Activated naive CD4-positive, alpha-beta T cell treated with anti-CD3 and anti-CD28 coated beads, Interleukin-2, amount 10 ng/mL, durations not matched to agents 7 days and 5 days (primary cell): ENCODE data around the gene RIPK1.
A peak's percentile ranks its signal among the peaks of the same experiment; 100 is the strongest.
"Not testable (repeated sequence)": the region's sequence is repeated elsewhere in the genome, so short reads cannot be mapped to it uniquely, and the experiment has no call there.

Source experiments
- CTCF ChIA-PET: fragments of 350-600 bp; sonication (Branson Sonifier 250); formaldehyde crosslinking; loops from one replicate; lab custom pipeline; 2021; ENCODE audit warnings: antibody characterized with exemption; lab: Charles Lee
- DNase-seq: peaks from one replicate; pipeline ENCODE4 v3.0.0-alpha.2; 2020
- H3K27ac Mint-ChIP-seq: one replicate; pipeline ENCODE4 v1.8.0; 2021; ENCODE audit warnings: mild to moderate bottlenecking, moderate library complexity, mixed read lengths
- H3K27me3 Mint-ChIP-seq: one replicate; pipeline ENCODE4 v1.8.0; 2021; ENCODE audit warnings: mild to moderate bottlenecking, mixed read lengths
- H3K36me3 Mint-ChIP-seq: one replicate; pipeline ENCODE4 v1.8.0; 2021; ENCODE audit warnings: mixed read lengths
- H3K4me1 Mint-ChIP-seq: one replicate; pipeline ENCODE4 v1.8.0; 2021; ENCODE audit warnings: mixed read lengths
- H3K4me3 Mint-ChIP-seq: one replicate; pipeline ENCODE4 v1.8.0; 2021; ENCODE audit warnings: mild to moderate bottlenecking, moderate library complexity, mixed read lengths
- H3K9me3 Mint-ChIP-seq: one replicate; pipeline ENCODE4 v1.8.0; 2021; ENCODE audit warnings: mixed read lengths

RIPK1 gene

GRCh38 chr6:3035397-3035796, 32.9 kb upstream of the RIPK1 start:
- Mint-ChIP-seq H3K4me3 (no peak overlapping the region), H3K27ac (no peak overlapping the region), H3K27me3 (peaks cover 41% of the 10 kb centered on the region), H3K9me3 (peaks cover 3% of the 10 kb centered on the region), H3K36me3 (no peaks in the 10 kb centered on the region), H3K4me1 (peaks cover 8% of the 10 kb centered on the region)
- CTCF ChIA-PET: interaction anchor here (1.2 kb wide), 1 partner anchor 9 kb away, joined by 3 read pairs; no protein-coding TSS in a partner anchor
- no peak for DNase-seq

GRCh38 chr6:3036861-3037637, 31.2 kb upstream of the RIPK1 start:
- CTCF ChIA-PET: no interaction called here
- Mint-ChIP-seq H3K4me3 (no peak overlapping the region), H3K9me3 (peaks cover 3% of the 10 kb centered on the region)

GRCh38 chr6:3037638-3038365, 30.5 kb upstream of the RIPK1 start:
- peaks cover 27% of the 10 kb centered on the region for H3K27me3 Mint-ChIP-seq
- H3K4me3 Mint-ChIP-seq: no peak overlapping the region
- no peaks in the 10 kb centered on the region for H3K36me3 Mint-ChIP-seq
- no peak overlapping the region for H3K27ac Mint-ChIP-seq
- peaks cover 3% of the 10 kb centered on the region for H3K9me3 Mint-ChIP-seq
- H3K4me1 Mint-ChIP-seq: no peaks in the 10 kb centered on the region
- CTCF ChIA-PET: interaction anchor here (1.1 kb wide), 1 partner anchor 17 kb away, joined by 3 read pairs; no protein-coding TSS in a partner anchor
- no peak for DNase-seq

More at GRCh38 chr6:3036861-3037637, 31.2 kb upstream of the RIPK1 start:
- Mint-ChIP-seq H3K27ac (no peak overlapping the region), H3K27me3 (peaks cover 32% of the 10 kb centered on the region), H3K36me3 (no peaks in the 10 kb centered on the region), H3K4me1 (peaks cover 1% of the 10 kb centered on the region)
- no peak for DNase-seq

GRCh38 chr6:3039384-3039783, 28.9 kb upstream of the RIPK1 start:
- H3K9me3 Mint-ChIP-seq: peaks cover 3% of the 10 kb centered on the region
- no peak overlapping the region for H3K4me3 Mint-ChIP-seq
- H3K4me1 Mint-ChIP-seq: no peaks in the 10 kb centered on the region
- CTCF ChIA-PET: interaction anchor here (0.7 kb wide), 1 partner anchor 213 kb away, joined by 3 read pairs; no protein-coding TSS in a partner anchor
- H3K27me3 Mint-ChIP-seq: peaks cover 24% of the 10 kb centered on the region
- H3K27ac Mint-ChIP-seq: no peak overlapping the region
- no peaks in the 10 kb centered on the region for H3K36me3 Mint-ChIP-seq
- DNase-seq: no peak

GRCh38 chr6:3041147-3041546, 27.1 kb upstream of the RIPK1 start:
- H3K36me3 Mint-ChIP-seq: no peaks in the 10 kb centered on the region
- H3K27ac Mint-ChIP-seq: no peak overlapping the region
- no peaks in the 10 kb centered on the region for H3K4me1 Mint-ChIP-seq
- H3K4me3 Mint-ChIP-seq: no peak overlapping the region
- CTCF ChIA-PET: no interaction called here
- H3K9me3 Mint-ChIP-seq: no peaks in the 10 kb centered on the region
- peaks cover 34% of the 10 kb centered on the region for H3K27me3 Mint-ChIP-seq
- no peak for DNase-seq

GRCh38 chr6:3041606-3042005, 26.7 kb upstream of the RIPK1 start:
- Mint-ChIP-seq H3K4me1 (no peaks in the 10 kb centered on the region), H3K4me3 (no peak overlapping the region), H3K36me3 (no peaks in the 10 kb centered on the region), H3K27ac (no peak overlapping the region), H3K27me3 (peaks cover 34% of the 10 kb centered on the region), H3K9me3 (no peaks in the 10 kb centered on the region)
- no peak for DNase-seq
- CTCF ChIA-PET: no interaction called here

GRCh38 chr6:3045369-3045768, 22.9 kb upstream of the RIPK1 start:
- H3K4me3 Mint-ChIP-seq: no peak overlapping the region
- H3K9me3 Mint-ChIP-seq: no peaks in the 10 kb centered on the region
- no peaks in the 10 kb centered on the region for H3K4me1 Mint-ChIP-seq
- peaks cover 47% of the 10 kb centered on the region for H3K27me3 Mint-ChIP-seq
- H3K27ac Mint-ChIP-seq: no peak overlapping the region
- DNase-seq: no peak
- H3K36me3 Mint-ChIP-seq: no peaks in the 10 kb centered on the region
- CTCF ChIA-PET: interaction anchor here (0.9 to 1.2 kb wide), 2 partner anchors 19 to 22 kb away, joined by 3 read pairs; no protein-coding TSS in a partner anchor

GRCh38 chr6:3045777-3046176, 22.5 kb upstream of the RIPK1 start:
- no peak for DNase-seq
- no peak overlapping the region for H3K27ac Mint-ChIP-seq
- no peaks in the 10 kb centered on the region for H3K9me3 Mint-ChIP-seq
- H3K27me3 Mint-ChIP-seq: peaks cover 47% of the 10 kb centered on the region
- H3K4me1 Mint-ChIP-seq: no peaks in the 10 kb centered on the region
- no peaks in the 10 kb centered on the region for H3K36me3 Mint-ChIP-seq
- CTCF ChIA-PET: interaction anchor here (0.9 to 1.2 kb wide), 2 partner anchors 19 to 22 kb away, joined by 3 read pairs; no protein-coding TSS in a partner anchor
- no peak overlapping the region for H3K4me3 Mint-ChIP-seq

GRCh38 chr6:3046295-3046694, 22.0 kb upstream of the RIPK1 start:
- no peak for DNase-seq
- peaks cover 51% of the 10 kb centered on the region for H3K27me3 Mint-ChIP-seq
- CTCF ChIA-PET: interaction anchor here (0.9 to 1.2 kb wide), 2 partner anchors 20 to 23 kb away, joined by 3 read pairs; no protein-coding TSS in a partner anchor
- H3K27ac Mint-ChIP-seq: no peak overlapping the region
- no peaks in the 10 kb centered on the region for H3K36me3 Mint-ChIP-seq
- H3K4me3 Mint-ChIP-seq: no peak overlapping the region
- no peaks in the 10 kb centered on the region for H3K9me3 Mint-ChIP-seq
- no peaks in the 10 kb centered on the region for H3K4me1 Mint-ChIP-seq

GRCh38 chr6:3048009-3048408, 20.3 kb upstream of the RIPK1 start:
- H3K27me3 Mint-ChIP-seq: peaks cover 62% of the 10 kb centered on the region
- H3K9me3 Mint-ChIP-seq, H3K36me3 Mint-ChIP-seq, H3K27ac Mint-ChIP-seq, DNase-seq, CTCF ChIA-PET, H3K4me1 Mint-ChIP-seq, H3K4me3 Mint-ChIP-seq: not testable (repeated sequence)

GRCh38 chr6:3052481-3053230, 15.6 kb upstream of the RIPK1 start:
- Mint-ChIP-seq H3K4me3 (peak overlapping the region; percentile 66), H3K27me3 (peaks cover 54% of the 10 kb centered on the region), H3K9me3 (no peaks in the 10 kb centered on the region), H3K4me1 (peaks cover 34% of the 10 kb centered on the region), H3K36me3 (no peaks in the 10 kb centered on the region), H3K27ac (peak overlapping the region; percentile 42)
- DNase-seq: no peak
- CTCF ChIA-PET: interaction anchor here (1.1 to 3.8 kb wide), 5 partner anchors 14 to 206 kb away, joined by 3 to 16 read pairs (median 4); no protein-coding TSS in a partner anchor

- CTCF ChIA-PET: interaction anchor here (0.8 to 3.8 kb wide), 8 partner anchors 14 to 207 kb away, joined by 3 to 16 read pairs (median 5); partner anchors contain the start of gene NQO2
- no peaks in the 10 kb centered on the region for H3K9me3 Mint-ChIP-seq
- peak overlapping the region; percentile 42 for H3K27ac Mint-ChIP-seq
- peaks cover 49% of the 10 kb centered on the region for H3K27me3 Mint-ChIP-seq
- peak overlapping the region; percentile 66 for H3K4me3 Mint-ChIP-seq
- H3K4me1 Mint-ChIP-seq: peaks cover 34% of the 10 kb centered on the region
- no peaks in the 10 kb centered on the region for H3K36me3 Mint-ChIP-seq
- no peak for DNase-seq
These were observed 15.1 kb upstream of the RIPK1 start for GRCh38 chr6:3053231-3053508.

- DNase-seq, H3K36me3 Mint-ChIP-seq, H3K9me3 Mint-ChIP-seq, H3K27ac Mint-ChIP-seq: not testable (repeated sequence)
- Mint-ChIP-seq H3K4me1 (peaks cover 46% of the 10 kb centered on the region), H3K27me3 (peaks cover 36% of the 10 kb centered on the region), H3K4me3 (peak overlapping the region; percentile 66)
- CTCF ChIA-PET: interaction anchor here (1.0 to 3.8 kb wide), 8 partner anchors 23 to 64 kb away, joined by 3 to 20 read pairs (median 5); partner anchors contain the start of gene NQO2
These were observed 13.8 kb upstream of the RIPK1 start for GRCh38 chr6:3054229-3055157.
